ENCODE results near the gene CCSAP.
"Not testable (repeated sequence)": the region's sequence is repeated elsewhere in the genome, so short reads cannot be mapped to it uniquely, and the experiment has no call there.

CCSAP gene

DNA sequence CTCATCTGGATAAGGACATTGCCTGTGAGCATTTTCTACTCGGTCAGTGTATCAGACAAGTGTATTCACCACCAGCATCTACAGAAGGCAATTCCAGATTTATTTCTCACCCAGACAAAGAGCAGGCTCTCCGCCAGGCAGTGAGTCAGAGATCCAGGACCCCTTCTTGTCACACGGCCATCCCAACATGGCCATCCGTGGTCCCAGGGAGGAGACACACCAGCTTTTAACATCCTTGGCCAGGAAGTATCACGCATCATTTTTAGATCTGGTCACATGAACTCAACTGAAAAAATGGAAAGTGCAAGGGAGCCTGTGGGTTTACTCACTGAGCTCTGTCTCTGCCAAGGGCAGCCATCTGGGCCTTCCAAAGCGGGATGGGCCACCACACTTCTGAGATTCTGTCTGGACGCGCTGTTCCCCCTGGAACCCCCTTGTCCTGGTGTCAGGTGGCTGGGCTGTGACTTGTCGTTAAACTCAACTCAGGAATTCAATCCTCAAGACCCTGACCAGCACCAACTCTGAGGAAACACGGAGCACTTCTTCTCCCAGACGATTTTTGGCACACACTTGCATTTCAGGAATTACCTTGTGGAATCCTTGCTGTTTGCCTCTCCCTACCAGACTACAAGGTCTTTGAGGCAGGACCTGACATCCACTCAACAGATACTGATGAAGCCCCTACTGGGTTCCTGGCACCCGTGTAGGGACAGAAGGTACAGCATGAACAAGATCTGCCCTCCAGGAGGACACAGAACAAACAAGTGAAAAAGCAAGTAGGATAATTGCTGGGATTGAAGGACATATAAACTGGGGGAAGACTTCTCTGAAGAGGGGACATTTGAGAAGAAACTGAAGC lies 21.6 kb upstream of the CCSAP start:
- DNase-seq (ENCODE audit: low spot score) = no peak

GRCh38 chr1:229363723-229364122 lies 20.9 kb upstream of the CCSAP start:
- no peak for DNase-seq (ENCODE audit: low spot score)

DNA sequence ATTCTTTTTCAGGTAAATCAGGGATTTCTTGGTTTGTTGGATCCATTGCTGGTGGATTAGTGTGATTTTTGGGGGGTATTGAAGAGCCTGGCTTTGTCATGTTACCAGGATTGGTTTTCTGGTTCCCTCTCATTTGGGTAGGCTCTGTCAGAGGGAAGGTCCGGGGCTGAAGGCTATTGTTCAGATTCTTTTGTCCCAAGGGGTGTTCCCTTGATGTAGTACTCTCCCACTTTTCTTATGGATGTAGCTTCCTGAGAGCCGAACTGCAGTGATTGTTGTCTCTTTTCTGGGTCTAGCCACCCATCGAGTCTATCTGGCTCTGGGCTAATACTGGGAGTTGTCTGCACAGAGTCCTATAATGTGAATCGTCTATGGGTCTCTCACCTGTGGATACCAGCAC lies 17.6 kb upstream of the CCSAP start:
- DNase-seq (ENCODE audit: low spot score) = no peak

- no peak for DNase-seq (ENCODE audit: low spot score)
Measured at GRCh38 chr1:229355661-229356060, 12.8 kb upstream of the CCSAP start.

DNA sequence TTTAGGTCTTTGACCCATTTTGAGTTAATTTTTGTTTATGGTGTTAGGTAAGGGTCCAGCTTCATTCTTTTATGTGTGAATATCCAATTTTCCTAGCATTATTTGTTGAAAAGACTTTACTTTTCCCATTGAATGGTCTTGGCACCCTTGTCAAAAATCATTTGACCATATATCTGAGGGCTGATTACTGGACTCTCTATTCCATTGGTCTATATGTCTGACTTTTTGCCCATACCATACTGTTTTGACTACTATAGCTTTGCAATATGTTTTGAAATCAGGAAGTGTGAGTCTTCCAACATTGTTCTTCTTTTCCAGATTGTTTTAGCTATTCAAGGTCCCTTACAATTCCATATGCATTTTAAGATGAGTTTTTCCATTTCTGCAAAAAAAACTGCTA lies 11.4 kb upstream of the CCSAP start:
- DNase-seq (ENCODE audit: low spot score) = no peak

DNA sequence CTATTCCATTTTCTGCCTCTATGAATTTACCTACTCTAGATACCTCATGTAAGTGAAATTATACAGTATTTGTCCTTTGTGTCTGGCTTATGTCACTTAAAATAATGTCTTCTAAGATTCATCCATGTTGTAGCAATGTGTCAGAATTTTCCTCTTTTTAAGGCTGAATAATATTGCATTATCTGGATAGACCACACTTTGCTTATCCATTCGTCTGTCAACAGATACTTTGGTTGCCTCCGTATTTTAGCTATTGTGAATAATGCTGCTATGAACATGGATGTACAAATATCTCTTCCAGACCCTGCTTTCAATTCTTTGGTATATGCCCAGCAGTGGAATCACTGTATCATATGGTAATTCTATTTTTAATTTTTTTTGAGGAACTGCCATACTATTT lies 10.1 kb upstream of the CCSAP start:
- no peak for DNase-seq (ENCODE audit: low spot score)

- DNase-seq (ENCODE audit: low spot score) = no peak
Measured at GRCh38 chr1:229349463-229350385, 6.9 kb upstream of the CCSAP start.

DNA sequence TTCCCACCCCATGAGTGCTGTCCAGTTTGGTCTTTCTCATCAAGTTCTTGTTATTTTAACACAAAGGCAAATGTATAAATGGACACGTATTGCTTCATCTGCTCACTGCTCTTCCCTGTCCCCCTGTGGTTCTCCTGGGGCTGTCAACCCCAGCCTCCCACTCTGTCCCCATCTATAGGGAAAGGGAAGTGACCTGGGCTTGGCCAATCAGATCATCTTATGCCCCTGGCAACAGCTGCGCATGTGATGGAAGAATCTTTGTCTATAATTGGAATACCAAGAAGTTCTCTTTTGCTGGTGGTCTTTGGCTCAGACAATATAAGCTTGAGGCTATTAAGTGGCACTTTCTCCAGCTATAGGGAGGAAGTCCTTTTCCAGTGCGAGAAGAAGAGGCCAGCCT lies 4.7 kb upstream of the CCSAP start:
- no peak for DNase-seq (ENCODE audit: low spot score)

GRCh38 chr1:229344937-229345684 lies 2.3 kb upstream of the CCSAP start:
- no peak for DNase-seq (ENCODE audit: low spot score)

GRCh38 chr1:229344139-229344538 lies 1.3 kb upstream of the CCSAP start:
- no peak for DNase-seq (ENCODE audit: low spot score)

GRCh38 chr1:229341774-229342655 lies 832 bp downstream of the CCSAP start:
- peak; percentile 81 for DNase-seq (ENCODE audit: low spot score)

DNA sequence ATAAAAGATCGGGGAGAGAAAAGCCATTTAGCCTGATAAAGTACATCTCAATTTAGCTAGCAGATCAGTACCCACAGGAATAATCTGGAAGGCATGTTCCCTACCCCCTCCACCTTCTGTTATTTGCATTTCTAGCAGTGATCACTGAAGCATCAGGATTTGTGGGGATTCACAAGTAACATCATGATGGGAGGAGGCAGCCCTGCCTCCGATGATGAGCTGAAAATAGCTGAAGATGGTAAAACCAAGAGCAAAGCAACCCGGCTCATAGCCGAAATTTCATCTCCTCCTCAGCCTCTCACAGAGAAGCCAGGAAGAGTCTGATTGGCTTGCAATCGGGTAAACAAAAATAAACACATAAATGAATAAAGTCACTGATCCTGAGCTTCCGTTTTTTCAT lies 2.4 kb downstream of the CCSAP start:
- peak; percentile 33 for DNase-seq (ENCODE audit: low spot score)

DNA sequence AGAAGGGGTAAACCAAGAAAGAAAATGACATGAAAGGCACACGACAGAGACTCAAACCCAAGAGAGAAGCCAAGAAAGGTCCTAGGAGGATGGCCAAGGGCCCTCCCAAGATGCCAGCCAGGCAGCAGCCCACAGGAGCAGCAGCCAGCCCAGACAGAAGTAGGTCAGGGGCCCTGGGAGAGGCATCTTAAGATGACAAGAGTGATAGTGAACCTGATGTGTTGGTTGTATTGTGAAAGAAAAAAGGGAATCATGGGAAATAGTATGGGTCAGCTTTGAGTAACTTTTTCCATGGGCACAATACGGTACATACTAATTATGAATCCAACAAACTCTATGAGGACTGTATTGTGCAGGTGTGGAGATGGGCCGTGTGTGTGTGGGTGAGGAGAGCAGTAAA lies 3.3 kb downstream of the CCSAP start:
- no peak for DNase-seq (ENCODE audit: low spot score)

DNA sequence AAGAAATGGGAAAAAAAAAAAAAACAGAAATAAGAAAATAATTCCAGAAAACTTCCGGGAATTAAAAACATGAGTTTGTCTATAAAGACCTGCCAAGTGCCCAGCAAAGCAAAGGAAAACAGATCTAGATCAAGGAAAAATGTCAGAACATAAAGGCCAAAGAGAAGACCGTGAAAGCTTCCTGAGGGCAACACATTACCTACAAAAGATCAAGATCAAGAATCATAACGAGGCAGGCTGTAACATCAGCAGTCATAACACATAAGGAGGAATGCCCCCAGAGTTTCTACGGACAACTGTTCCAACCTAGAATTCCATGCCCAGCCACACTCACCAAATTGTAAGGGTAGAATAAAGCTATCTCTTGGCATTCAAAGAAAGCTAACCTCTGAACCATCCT lies 3.8 kb downstream of the CCSAP start:
- no peak for DNase-seq (ENCODE audit: low spot score)

- no peak for DNase-seq (ENCODE audit: low spot score)
Measured at GRCh38 chr1:229336345-229336744, 6.5 kb downstream of the CCSAP start.

DNA sequence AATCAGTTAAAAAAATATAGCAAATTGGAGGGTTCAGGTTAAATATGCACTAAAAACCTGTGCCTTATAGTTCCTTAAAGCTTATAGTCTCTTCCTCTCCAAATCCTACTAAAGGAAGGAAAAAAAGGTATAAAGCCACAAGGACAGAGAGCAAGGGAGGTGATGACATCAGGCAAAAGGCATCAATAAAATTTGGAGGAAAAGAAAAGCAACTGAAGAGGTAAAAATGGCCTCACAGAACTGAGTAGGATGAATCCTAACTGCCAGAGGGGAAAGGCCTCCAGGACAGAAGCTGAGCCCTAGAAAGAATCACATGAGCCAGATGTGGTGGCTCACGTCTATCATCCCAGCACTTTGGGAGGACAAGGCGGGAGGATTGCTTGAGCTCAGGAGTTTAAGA lies 8.1 kb downstream of the CCSAP start:
- DNase-seq (ENCODE audit: low spot score) = no peak

DNA sequence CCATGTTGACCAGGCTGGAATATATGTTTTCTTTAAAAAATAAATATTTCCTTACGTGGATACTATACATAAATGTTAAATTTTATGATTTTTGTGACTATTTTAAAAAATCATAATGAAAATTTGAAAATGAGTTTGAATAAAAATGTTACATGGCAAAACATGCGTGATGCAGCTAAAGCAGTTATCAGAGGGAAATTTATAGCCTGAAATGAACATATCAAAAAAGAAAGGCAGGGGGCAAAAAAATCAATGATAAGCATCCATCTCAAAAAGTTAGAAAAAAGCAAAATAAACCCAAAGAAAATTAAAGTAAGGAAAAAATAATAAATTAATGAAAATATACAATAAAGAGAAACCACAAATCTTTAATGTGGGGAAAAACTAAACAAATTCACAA lies 8.6 kb downstream of the CCSAP start:
- DNase-seq (ENCODE audit: low spot score) = no peak

DNA sequence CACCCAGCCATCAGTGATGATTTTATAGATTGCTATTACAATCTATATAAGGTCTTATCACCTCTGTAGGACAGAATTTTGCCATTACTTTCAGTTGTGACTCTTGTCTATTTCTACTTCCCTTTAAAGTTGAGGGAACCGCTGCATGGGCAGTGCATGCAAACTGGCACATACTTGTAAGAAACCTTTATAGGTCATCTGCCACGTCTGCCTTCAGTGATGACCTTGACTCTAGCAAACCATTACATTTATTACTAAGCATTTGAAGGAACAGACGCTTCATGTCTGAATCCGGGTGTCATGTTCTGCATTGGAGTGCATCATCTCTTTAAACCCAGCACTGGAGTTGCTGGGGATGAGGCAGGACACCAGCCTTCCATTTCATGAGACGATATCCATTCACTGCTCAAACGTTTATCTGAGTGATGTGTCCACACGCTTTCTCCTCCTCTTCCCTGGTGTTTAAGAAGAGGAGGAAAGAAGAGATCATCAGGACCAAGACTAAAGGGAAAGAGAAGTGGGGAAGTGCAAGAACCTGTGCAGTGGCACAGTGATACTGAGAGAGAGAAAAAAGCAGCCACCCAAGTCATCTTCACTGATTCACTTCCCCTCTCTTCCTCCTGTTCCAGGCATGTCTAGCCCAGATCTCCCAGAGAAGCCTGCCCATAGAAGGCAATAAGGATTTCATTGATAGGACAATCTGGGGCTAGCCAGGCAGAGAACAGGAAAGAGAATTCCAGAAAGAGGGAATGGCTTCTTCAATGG lies 14.1 kb downstream of the CCSAP start:
- DNase-seq (ENCODE audit: low spot score) = no peak

- DNase-seq (ENCODE audit: low spot score) = not testable (repeated sequence)
Measured at GRCh38 chr1:229327765-229328164, 15.1 kb downstream of the CCSAP start.

DNA sequence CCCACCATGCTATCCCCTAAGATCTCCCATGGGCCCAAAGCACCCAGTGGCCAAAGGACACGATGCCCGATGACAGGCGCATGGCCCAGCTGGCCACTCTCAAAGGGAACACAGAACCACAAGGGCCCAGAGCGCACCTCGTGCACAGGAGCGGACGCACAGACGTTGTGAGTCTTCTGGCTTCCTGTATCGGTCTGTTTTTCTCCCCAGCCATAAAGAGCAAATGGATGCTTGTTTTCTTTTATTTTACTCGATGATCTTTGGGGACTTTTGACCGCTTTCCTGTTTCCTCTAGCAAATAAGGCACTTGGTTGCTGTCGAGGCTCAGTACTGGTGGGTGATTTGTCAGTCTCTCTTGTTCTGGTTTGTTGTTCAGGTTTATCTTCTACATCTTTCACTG lies 16.2 kb downstream of the CCSAP start:
- DNase-seq (ENCODE audit: low spot score) = no peak

Measured in pons (tissue), 1 donor.